Endodermal cell (in vitro differentiated cells): ENCODE results near the gene H2AZ2. TPM values are rescaled to one million over a fixed set of nuclear protein-coding genes. Genes with fewer than 3 reads are reported as not detected.

Experiments used
- DNase-seq: peaks from one replicate; pipeline ENCODE4 v3.0.0-alpha.2; 2017
- H3K27ac ChIP-seq: 2 replicates; pipeline ENCODE4 v1.5.1; 2013; ENCODE audit warnings: mild to moderate bottlenecking, low read depth, low read length, moderate library complexity
- H3K27me3 ChIP-seq: 2 replicates; pipeline ENCODE4 v1.6.1; 2013; ENCODE audit warnings: mild to moderate bottlenecking, low read length, moderate library complexity; ENCODE audit not compliant: insufficient read depth, control insufficient read depth, poor library complexity, severe bottlenecking
- H3K36me3 ChIP-seq: 2 replicates; pipeline ENCODE4 v1.7.0; 2013; ENCODE audit warnings: mild to moderate bottlenecking, low read length, moderate library complexity; ENCODE audit not compliant: control insufficient read depth, insufficient read depth
- H3K4me1 ChIP-seq: one replicate; pipeline ENCODE4 v1.7.0; 2013; ENCODE audit warnings: low read length; ENCODE audit not compliant: control insufficient read depth, insufficient read depth
- H3K4me3 ChIP-seq: 2 replicates; pipeline ENCODE4 v1.5.1; 2013; ENCODE audit warnings: mild to moderate bottlenecking, low read length, moderate library complexity
- H3K9ac ChIP-seq: 2 replicates; pipeline ENCODE4 v1.6.1; 2013; ENCODE audit warnings: mild to moderate bottlenecking, low read length, moderate library complexity; ENCODE audit not compliant: poor library complexity, severe bottlenecking; ENCODE audit errors: extremely low read depth
- H3K9me3 ChIP-seq: 2 replicates; pipeline ENCODE4 v1.6.1; 2013; ENCODE audit warnings: mild to moderate bottlenecking, low read length, moderate library complexity; ENCODE audit not compliant: control insufficient read depth
- H3K27ac Mint-ChIP-seq: 2 replicates; pipeline ENCODE4 v1.8.0; 2020; ENCODE audit warnings: mixed read lengths
- H3K27me3 Mint-ChIP-seq: 2 replicates; pipeline ENCODE4 v1.8.0; 2021; ENCODE audit warnings: mild to moderate bottlenecking, mixed read lengths; ENCODE audit not compliant: insufficient read depth
- H3K36me3 Mint-ChIP-seq: 2 replicates; pipeline ENCODE4 v1.8.0; 2020; ENCODE audit warnings: low read depth, mixed read lengths
- H3K4me1 Mint-ChIP-seq: 2 replicates; pipeline ENCODE4 v1.8.0; 2020; ENCODE audit warnings: mixed read lengths
- H3K4me3 Mint-ChIP-seq: 2 replicates; pipeline ENCODE4 v1.8.0; 2020; ENCODE audit warnings: mild to moderate bottlenecking, moderate library complexity, mixed read lengths
- H3K9me3 Mint-ChIP-seq: 2 replicates; pipeline ENCODE4 v1.8.0; 2020; ENCODE audit warnings: mild to moderate bottlenecking, mixed read lengths
- WGBS, 2 experiments: methylation state at CpG; one replicate each; pipeline versions ENCODE4 v1.1.5 to v1.1.7; 2013; ENCODE audit warnings: missing lambda C conversion rate in 2 of 2, mixed read lengths in 1 of 2; ENCODE audit not compliant: insufficient coverage in 1 of 2, insufficient read length in 1 of 2; 5-methylcytosine and 5-hydroxymethylcytosine counted together
- total RNA-seq, 2 donors: library from RNA; stranded (reverse); fragmentation: NEBNext Ultra II Directional in 1 of 2; extraction: Animal tissue kit (Norgen Biotek cat#: 25700) in 1 of 2; gene quantifications; 2 replicates in 1 of 2; 3 replicates in 1 of 2; pipeline ENCODE4 v1.2.1, GENCODE V29; 2021
- TF ChIP-seq, protein P1 (sequence below): fragments of 200-600 bp; sonication (generic); conservative IDR thresholded peaks from 2 replicates; pipeline ENCODE4 v1.5.0; 2021; ENCODE audit warnings: antibody characterized with exemption, mild to moderate bottlenecking

Gene H2AZ2
- total RNA-seq, 2 donors from 2014 or later: 179 to 201 TPM

- H3K36me3 Mint-ChIP-seq: no peaks in the 10 kb centered on the region
- Histone ChIP-seq H3K27ac (no peak overlapping the region), H3K9ac (no peak overlapping the region), H3K27me3 (no peaks in the 10 kb centered on the region), H3K4me3 (no peak overlapping the region), H3K9me3 (no peaks in the 10 kb centered on the region), H3K36me3 (no peaks in the 10 kb centered on the region), H3K4me1 (no peaks in the 10 kb centered on the region)
- TF ChIP-seq, protein P1, sequence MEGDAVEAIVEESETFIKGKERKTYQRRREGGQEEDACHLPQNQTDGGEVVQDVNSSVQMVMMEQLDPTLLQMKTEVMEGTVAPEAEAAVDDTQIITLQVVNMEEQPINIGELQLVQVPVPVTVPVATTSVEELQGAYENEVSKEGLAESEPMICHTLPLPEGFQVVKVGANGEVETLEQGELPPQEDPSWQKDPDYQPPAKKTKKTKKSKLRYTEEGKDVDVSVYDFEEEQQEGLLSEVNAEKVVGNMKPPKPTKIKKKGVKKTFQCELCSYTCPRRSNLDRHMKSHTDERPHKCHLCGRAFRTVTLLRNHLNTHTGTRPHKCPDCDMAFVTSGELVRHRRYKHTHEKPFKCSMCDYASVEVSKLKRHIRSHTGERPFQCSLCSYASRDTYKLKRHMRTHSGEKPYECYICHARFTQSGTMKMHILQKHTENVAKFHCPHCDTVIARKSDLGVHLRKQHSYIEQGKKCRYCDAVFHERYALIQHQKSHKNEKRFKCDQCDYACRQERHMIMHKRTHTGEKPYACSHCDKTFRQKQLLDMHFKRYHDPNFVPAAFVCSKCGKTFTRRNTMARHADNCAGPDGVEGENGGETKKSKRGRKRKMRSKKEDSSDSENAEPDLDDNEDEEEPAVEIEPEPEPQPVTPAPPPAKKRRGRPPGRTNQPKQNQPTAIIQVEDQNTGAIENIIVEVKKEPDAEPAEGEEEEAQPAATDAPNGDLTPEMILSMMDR: no peak
- H3K9me3 Mint-ChIP-seq: no peaks in the 10 kb centered on the region
- no peak overlapping the region for H3K27ac Mint-ChIP-seq
- no peak overlapping the region for H3K4me3 Mint-ChIP-seq
- H3K4me1 Mint-ChIP-seq: no peaks in the 10 kb centered on the region
- H3K27me3 Mint-ChIP-seq: peaks cover 14% of the 10 kb centered on the region
- WGBS, 2 experiments: 65 to 83% methylated on average over 1 to 2 of the region's 2 CpGs
- DNase-seq: no peak
Observed at GRCh38 chr7:44891372-44891771, 43.5 kb upstream of the H2AZ2 start.

DNA sequence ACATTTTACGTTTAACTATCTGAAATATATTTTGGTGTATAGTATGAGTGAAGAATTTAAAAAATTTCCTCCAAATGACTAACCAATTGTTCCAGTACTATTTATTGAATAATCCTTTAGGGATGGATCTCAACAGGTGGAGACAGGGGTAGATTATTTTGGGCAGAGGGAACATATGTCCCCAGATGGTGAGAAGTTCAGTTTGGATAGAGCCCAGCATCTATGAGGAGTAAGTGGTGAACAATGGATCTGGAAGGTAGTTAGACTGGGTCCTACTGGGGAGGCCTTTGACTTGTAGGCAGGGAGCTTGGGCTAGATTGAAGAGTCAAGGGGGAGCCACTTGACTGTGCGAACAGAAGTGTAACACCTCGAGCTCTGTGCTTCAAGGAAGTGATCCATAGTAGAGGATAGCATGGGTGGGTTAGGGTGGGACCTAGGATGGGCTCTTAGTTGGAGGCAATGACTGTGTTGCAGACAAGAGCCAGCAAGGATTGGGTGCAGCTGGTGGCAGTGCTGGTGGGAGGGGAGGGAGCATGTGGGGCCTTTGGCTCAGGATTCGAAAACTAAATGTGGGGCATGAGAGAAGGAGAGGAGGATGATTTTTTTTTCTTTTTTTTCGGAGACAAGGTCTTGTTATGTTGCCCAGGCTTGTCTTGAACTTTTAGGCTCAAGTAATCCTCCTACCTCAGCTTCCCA lies 41.3 kb upstream of the H2AZ2 start:
- WGBS, 2 experiments: 88 to 90% methylated on average over 2 to 4 of the region's 5 CpGs
- Mint-ChIP-seq H3K9me3 (peaks cover 3% of the 10 kb centered on the region), H3K36me3 (peaks cover 3% of the 10 kb centered on the region), H3K27ac (no peak overlapping the region), H3K27me3 (peaks cover 13% of the 10 kb centered on the region), H3K4me3 (no peak overlapping the region), H3K4me1 (peaks cover 5% of the 10 kb centered on the region)
- Histone ChIP-seq H3K36me3 (no peaks in the 10 kb centered on the region), H3K4me3 (no peak overlapping the region), H3K9me3 (no peaks in the 10 kb centered on the region), H3K4me1 (no peaks in the 10 kb centered on the region), H3K27ac (no peak overlapping the region), H3K27me3 (no peaks in the 10 kb centered on the region), H3K9ac (no peak overlapping the region)
- no peak for DNase-seq
- TF ChIP-seq, protein P1: no peak

DNA sequence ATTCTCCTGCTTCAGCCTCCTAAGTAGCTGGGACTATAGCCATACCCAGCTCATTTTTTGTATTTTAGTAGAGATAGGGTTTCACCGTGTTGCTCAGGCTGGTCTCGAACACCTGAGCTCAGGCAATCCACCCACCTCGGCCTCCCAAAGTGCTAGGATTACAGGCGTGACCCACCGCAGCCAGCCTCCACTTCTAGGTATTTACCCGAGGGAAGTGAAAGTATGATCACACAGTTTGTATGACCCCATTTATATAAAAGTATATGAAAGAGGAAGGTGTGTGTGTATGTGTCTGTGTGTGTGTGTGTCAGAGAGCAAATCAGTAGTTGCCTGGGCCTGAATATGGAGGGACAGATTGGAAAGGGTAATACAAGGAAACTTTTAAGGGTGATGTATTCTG lies 39.4 kb upstream of the H2AZ2 start:
- H3K36me3 Mint-ChIP-seq: peaks cover 20% of the 10 kb centered on the region
- TF ChIP-seq, protein P1: no peak
- no peaks in the 10 kb centered on the region for H3K9me3 ChIP-seq
- peaks cover 6% of the 10 kb centered on the region for H3K4me1 ChIP-seq
- H3K27ac ChIP-seq: no peak overlapping the region
- no peak for DNase-seq
- peaks cover 18% of the 10 kb centered on the region for H3K36me3 ChIP-seq
- H3K27me3 ChIP-seq: no peaks in the 10 kb centered on the region
- WGBS, 2 experiments: 90 to 92% methylated on average over 4 to 6 of the region's 6 CpGs
- H3K4me3 Mint-ChIP-seq: no peak overlapping the region
- H3K9me3 Mint-ChIP-seq: peaks cover 4% of the 10 kb centered on the region
- H3K4me3 ChIP-seq: no peak overlapping the region
- H3K27me3 Mint-ChIP-seq: peaks cover 13% of the 10 kb centered on the region
- no peak overlapping the region for H3K9ac ChIP-seq
- no peak overlapping the region for H3K27ac Mint-ChIP-seq
- H3K4me1 Mint-ChIP-seq: peaks cover 14% of the 10 kb centered on the region
